ENCODE measurements around the gene BACH1.

BACH1 gene

GRCh38 chr21:29300807-29301138, 2.1 kb downstream of the BACH1 start:
- no peak for TF ChIP-seq CTCF (conservative IDR thresholded peaks at IDR 0.05; ENCODE audit: low read length)
- H3K4me3 ChIP-seq (ENCODE audit: low read length), result peak overlapping the region; percentile 90
- no peak for DNase-seq (ENCODE audit: low read depth)

- no peak overlapping the region for H3K4me3 ChIP-seq (ENCODE audit: low read length)
- TF ChIP-seq CTCF (conservative IDR thresholded peaks at IDR 0.05; ENCODE audit: low read length), result no peak
- no peak for DNase-seq (ENCODE audit: low read depth)
Measured at GRCh38 chr21:29301691-29302090, 3.0 kb downstream of the BACH1 start.

GRCh38 chr21:29302359-29302875, 3.7 kb downstream of the BACH1 start:
- DNase-seq (ENCODE audit: low read depth), result no peak
- peak overlapping the region; percentile 10; the same call in 1 of the 2 replicates for H3K4me3 ChIP-seq (ENCODE audit: low read length)
- no peak for TF ChIP-seq CTCF (conservative IDR thresholded peaks at IDR 0.05; ENCODE audit: low read length)

DNA sequence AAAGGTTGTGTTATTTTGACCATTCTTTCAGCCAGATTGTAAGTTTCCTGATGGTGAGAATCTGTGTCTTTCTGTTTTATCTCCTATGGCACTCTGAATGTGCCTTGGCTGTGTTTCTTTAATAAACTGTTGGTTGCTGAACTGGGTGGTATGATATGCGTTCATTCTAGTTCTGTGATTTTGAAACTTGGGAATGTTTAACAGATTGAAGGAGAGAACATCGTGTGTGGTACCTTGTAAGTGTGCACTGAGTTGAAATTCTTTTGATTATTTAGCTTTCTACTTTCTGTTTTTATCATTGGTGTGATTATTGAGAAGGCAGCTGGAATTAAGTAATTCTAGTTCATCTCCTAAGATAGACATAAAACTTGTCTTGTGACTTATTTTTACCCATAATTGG, 4.6 kb downstream of the BACH1 start:
- TF ChIP-seq CTCF (conservative IDR thresholded peaks at IDR 0.05; ENCODE audit: low read length), result no peak
- no peak for DNase-seq (ENCODE audit: low read depth)
- H3K4me3 ChIP-seq (ENCODE audit: low read length), result no peak overlapping the region

DNA sequence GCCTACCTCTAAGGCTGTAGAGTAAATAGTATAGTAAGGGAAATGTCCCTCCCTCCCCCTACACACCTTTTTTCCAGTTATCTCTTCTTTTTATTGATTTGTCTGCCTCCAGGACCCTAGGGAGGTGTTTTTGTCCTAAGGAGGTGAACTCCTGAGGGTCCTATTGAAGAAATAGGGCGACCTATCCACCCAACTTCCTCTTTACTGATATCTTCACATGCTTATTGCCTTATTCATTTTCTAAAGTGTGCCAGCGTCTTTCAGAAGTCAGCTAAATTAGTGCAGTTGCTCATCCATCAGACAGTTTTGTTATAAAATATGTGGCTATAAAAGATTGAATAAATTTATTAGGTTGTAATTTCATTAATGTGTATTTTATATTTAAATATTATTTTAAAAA, 5.9 kb downstream of the BACH1 start:
- DNase-seq (ENCODE audit: low read depth), result no peak
- no peak overlapping the region for H3K4me3 ChIP-seq (ENCODE audit: low read length)
- no peak for TF ChIP-seq CTCF (conservative IDR thresholded peaks at IDR 0.05; ENCODE audit: low read length)

GRCh38 chr21:29305068-29305467, 6.3 kb downstream of the BACH1 start:
- H3K4me3 ChIP-seq (ENCODE audit: low read length), result no peak overlapping the region

DNA sequence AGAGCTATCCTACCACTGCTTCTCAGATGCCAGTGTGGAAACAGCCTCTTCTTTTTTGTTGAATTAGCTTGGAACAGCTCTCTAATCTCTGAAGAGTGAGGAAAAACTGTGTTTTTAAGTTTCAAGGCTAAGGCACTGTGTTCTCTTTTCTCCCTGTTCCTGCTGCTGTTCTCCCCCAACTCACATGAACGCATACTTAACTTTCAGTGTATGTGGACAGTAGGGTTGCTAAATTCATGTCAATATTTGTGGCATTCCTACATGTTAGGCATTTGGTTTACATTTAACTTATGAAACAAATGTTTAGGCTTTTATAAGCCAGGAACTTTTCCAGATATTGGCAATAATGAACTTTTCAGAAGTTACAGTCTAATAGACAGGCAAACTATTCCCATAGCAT, 6.8 kb downstream of the BACH1 start:
- TF ChIP-seq CTCF (conservative IDR thresholded peaks at IDR 0.05; ENCODE audit: low read length), result no peak
- H3K4me3 ChIP-seq (ENCODE audit: low read length), result no peak overlapping the region
- no peak for DNase-seq (ENCODE audit: low read depth)

More at GRCh38 chr21:29305068-29305467, 6.3 kb downstream of the BACH1 start:
- DNase-seq (ENCODE audit: low read depth), result no peak
- no peak for TF ChIP-seq CTCF (conservative IDR thresholded peaks at IDR 0.05; ENCODE audit: low read length)
